Activated naive CD4-positive, alpha-beta T cell treated with anti-CD3 and anti-CD28 coated beads, Interleukin-2, amount 50 U/mL, for 16 hours (primary cell): ENCODE measurements around the gene LDLRAD4.

Experiments
- DNase-seq: peaks from one replicate; pipeline ENCODE4 v3.0.0-alpha.2; 2020

The LDLRAD4 gene

GRCh38 chr18:13625843-13626543, 407.4 kb downstream of the LDLRAD4 start:
- no peak for DNase-seq

- DNase-seq: no peak
These were observed 408.0 kb downstream of the LDLRAD4 start for GRCh38 chr18:13626544-13626908.

GRCh38 chr18:13627639-13628038, 409.1 kb downstream of the LDLRAD4 start:
- no peak for DNase-seq

GRCh38 chr18:13628211-13628610, 409.7 kb downstream of the LDLRAD4 start:
- no peak for DNase-seq

- peak; percentile 41 for DNase-seq
These were observed 411.5 kb downstream of the LDLRAD4 start for GRCh38 chr18:13629841-13630715.

- DNase-seq: no peak
These were observed 412.2 kb downstream of the LDLRAD4 start for GRCh38 chr18:13630716-13631268.

- no peak for DNase-seq
These were observed 415.1 kb downstream of the LDLRAD4 start for GRCh38 chr18:13633700-13634099.

GRCh38 chr18:13635046-13635445, 416.5 kb downstream of the LDLRAD4 start:
- DNase-seq: no peak

GRCh38 chr18:13638719-13639595, 420.4 kb downstream of the LDLRAD4 start:
- no peak for DNase-seq

GRCh38 chr18:13640266-13640860, 421.8 kb downstream of the LDLRAD4 start:
- no peak for DNase-seq

- DNase-seq: no peak
These were observed 423.2 kb downstream of the LDLRAD4 start for GRCh38 chr18:13641551-13642439.

GRCh38 chr18:13642440-13642827, 423.9 kb downstream of the LDLRAD4 start:
- no peak for DNase-seq

GRCh38 chr18:13643261-13643751, 424.7 kb downstream of the LDLRAD4 start:
- no peak for DNase-seq

GRCh38 chr18:13645093-13645492, 426.5 kb downstream of the LDLRAD4 start:
- DNase-seq: no peak

- DNase-seq: no peak
These were observed 428.1 kb downstream of the LDLRAD4 start for GRCh38 chr18:13646633-13647032.

- DNase-seq: no peak
These were observed 429.2 kb downstream of the LDLRAD4 start for GRCh38 chr18:13647761-13648160.

GRCh38 chr18:13649397-13650390, 431.1 kb downstream of the LDLRAD4 start:
- no peak for DNase-seq

GRCh38 chr18:13653746-13654433, 435.3 kb downstream of the LDLRAD4 start:
- no peak for DNase-seq

- DNase-seq: no peak
These were observed 439.4 kb downstream of the LDLRAD4 start for GRCh38 chr18:13657974-13658373.
